Measurements from ENCODE around the gene TIFAB. TPM values are rescaled to one million over a fixed set of nuclear protein-coding genes. Genes with fewer than 3 reads are reported as not detected.

Gene TIFAB
- total RNA-seq, 2 experiments from 2014 or later, result not detected

- Mint-ChIP-seq H3K4me1 (no peaks in the 10 kb centered on the region), H3K27me3 (peaks cover 5% of the 10 kb centered on the region), H3K36me3 (ENCODE audit: low read depth) (no peaks in the 10 kb centered on the region), H3K9me3 (ENCODE audit: low read depth) (no peaks in the 10 kb centered on the region), H3K27ac (no peak overlapping the region), H3K4me3 (no peak overlapping the region)
- CTCF ChIA-PET, result interaction anchor here (1.0 to 4.3 kb wide), 3 partner anchors 13 to 23 kb away, joined by 3 to 18 read pairs (median 3); no protein-coding TSS in a partner anchor
- intact Hi-C loops (cut with DNase I, micrococcal nuclease), result no loop called here
- ATAC-seq, result no peak
- DNase-seq, result no peak
- POLR2A ChIA-PET, result no interaction called here
Measured at GRCh38 chr5:135438636-135439221, 13.4 kb downstream of the TIFAB start.

DNA sequence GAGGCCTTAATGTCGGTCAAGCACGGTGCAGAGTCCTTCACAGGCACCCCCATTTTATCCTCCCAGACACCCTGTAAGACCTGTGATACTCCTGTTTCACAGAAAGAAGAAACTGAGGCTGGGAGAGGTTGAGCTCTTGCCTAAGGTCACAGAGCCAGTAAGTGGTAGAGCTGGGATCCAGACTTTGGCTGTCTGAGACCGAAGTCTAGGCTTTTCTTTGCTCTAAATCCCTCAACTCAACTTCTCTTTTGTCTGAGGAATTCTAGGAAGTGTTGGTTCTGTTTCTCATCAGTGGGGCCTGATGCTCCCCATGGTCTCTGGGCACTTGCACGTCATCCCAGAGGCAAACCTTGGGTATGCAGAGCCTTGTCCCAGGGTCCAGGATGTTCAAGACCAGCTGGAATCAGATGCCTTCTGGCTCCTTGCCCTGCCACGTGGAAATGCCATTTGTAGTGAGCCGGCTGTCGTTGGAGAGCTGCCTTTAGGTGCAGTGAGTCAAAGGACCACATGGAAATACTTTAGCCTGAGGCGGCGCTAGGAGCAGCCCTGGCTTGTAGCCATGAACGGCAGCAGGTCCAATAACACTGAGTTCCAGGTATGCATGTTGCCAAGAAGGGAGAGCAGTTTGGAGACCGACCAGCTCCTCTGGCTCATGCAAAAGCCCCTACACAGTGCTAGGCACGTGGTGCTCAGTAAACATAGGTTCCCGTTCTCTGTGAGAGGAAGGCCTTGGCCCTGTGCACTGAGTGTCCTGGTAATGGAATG, 14.2 kb downstream of the TIFAB start:
- POLR2A ChIA-PET, result no interaction called here
- intact Hi-C loops (cut with DNase I, micrococcal nuclease), result no loop called here
- no peak overlapping the region for H3K4me3 Mint-ChIP-seq
- H3K36me3 Mint-ChIP-seq (ENCODE audit: low read depth), result no peaks in the 10 kb centered on the region
- DNase-seq (no peak), ATAC-seq (no peak)
- CTCF ChIA-PET, result interaction anchor here (1.2 to 4.3 kb wide), 2 partner anchors 20 to 24 kb away, joined by 3 to 18 read pairs; no protein-coding TSS in a partner anchor
- peaks cover 5% of the 10 kb centered on the region for H3K27me3 Mint-ChIP-seq
- H3K9me3 Mint-ChIP-seq (ENCODE audit: low read depth), result no peaks in the 10 kb centered on the region
- H3K4me1 Mint-ChIP-seq, result no peaks in the 10 kb centered on the region
- H3K27ac Mint-ChIP-seq, result no peak overlapping the region

- H3K4me1 Mint-ChIP-seq, result no peaks in the 10 kb centered on the region
- H3K36me3 Mint-ChIP-seq (ENCODE audit: low read depth), result no peaks in the 10 kb centered on the region
- no peak overlapping the region for H3K4me3 Mint-ChIP-seq
- no peak overlapping the region for H3K27ac Mint-ChIP-seq
- intact Hi-C loops (cut with DNase I, micrococcal nuclease), result no loop called here
- H3K9me3 Mint-ChIP-seq (ENCODE audit: low read depth), result no peaks in the 10 kb centered on the region
- CTCF ChIA-PET, result no interaction called here
- ATAC-seq (no peak), DNase-seq (no peak)
- peaks cover 5% of the 10 kb centered on the region for H3K27me3 Mint-ChIP-seq
- POLR2A ChIA-PET, result no interaction called here
Measured at GRCh38 chr5:135437422-135437795, 14.7 kb downstream of the TIFAB start.

DNA sequence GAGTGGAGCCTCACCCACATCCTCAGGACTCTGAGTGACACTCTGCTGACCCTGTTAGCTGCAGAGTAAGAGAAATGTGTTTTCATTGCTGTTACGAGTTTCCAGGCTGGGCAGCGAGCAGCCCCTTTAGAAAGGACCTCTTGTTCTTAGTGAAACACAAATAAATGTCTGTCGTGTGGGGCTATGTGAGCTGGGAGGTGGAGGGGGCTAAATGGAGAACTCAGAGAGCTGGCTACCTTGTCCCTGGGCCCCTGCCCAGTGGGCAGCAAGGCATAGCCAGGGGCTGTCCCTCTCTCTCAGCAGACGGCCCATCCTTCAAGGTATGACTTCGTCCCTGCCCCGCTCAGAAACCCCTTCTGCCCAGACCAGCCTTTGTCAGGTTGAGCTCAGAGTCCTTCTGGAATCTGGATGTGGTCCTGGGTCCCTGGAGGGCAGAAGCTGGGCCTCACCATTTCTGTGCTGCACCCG, 15.2 kb downstream of the TIFAB start:
- Mint-ChIP-seq H3K27ac (no peak overlapping the region), H3K36me3 (ENCODE audit: low read depth) (no peaks in the 10 kb centered on the region), H3K9me3 (ENCODE audit: low read depth) (no peaks in the 10 kb centered on the region), H3K4me1 (no peaks in the 10 kb centered on the region), H3K4me3 (no peak overlapping the region), H3K27me3 (peaks cover 5% of the 10 kb centered on the region)
- DNase-seq (no peak), ATAC-seq (no peak)
- ChIA-PET POLR2A (no interaction called here), CTCF (no interaction called here)
- intact Hi-C loops (cut with DNase I, micrococcal nuclease), result no loop called here

GRCh38 chr5:135435467-135436330, 16.5 kb downstream of the TIFAB start:
- ATAC-seq (no peak), DNase-seq (no peak)
- Mint-ChIP-seq H3K27me3 (peaks cover 5% of the 10 kb centered on the region), H3K9me3 (ENCODE audit: low read depth) (no peaks in the 10 kb centered on the region), H3K4me3 (no peak overlapping the region), H3K27ac (no peak overlapping the region), H3K36me3 (ENCODE audit: low read depth) (no peaks in the 10 kb centered on the region), H3K4me1 (no peaks in the 10 kb centered on the region)
- CTCF ChIA-PET, result interaction anchor here (1.0 kb wide), 1 partner anchor 30 kb away, joined by 3 read pairs; no protein-coding TSS in a partner anchor
- intact Hi-C loops (cut with DNase I, micrococcal nuclease), result no loop called here
- POLR2A ChIA-PET, result no interaction called here

- no peak for DNase-seq
- CTCF ChIA-PET, result interaction anchor here (1.1 to 1.3 kb wide), 2 partner anchors 9 to 126 kb away, joined by 4 read pairs; no protein-coding TSS in a partner anchor
Measured at GRCh38 chr5:135434591-135435466, 17.3 kb downstream of the TIFAB start.

DNA sequence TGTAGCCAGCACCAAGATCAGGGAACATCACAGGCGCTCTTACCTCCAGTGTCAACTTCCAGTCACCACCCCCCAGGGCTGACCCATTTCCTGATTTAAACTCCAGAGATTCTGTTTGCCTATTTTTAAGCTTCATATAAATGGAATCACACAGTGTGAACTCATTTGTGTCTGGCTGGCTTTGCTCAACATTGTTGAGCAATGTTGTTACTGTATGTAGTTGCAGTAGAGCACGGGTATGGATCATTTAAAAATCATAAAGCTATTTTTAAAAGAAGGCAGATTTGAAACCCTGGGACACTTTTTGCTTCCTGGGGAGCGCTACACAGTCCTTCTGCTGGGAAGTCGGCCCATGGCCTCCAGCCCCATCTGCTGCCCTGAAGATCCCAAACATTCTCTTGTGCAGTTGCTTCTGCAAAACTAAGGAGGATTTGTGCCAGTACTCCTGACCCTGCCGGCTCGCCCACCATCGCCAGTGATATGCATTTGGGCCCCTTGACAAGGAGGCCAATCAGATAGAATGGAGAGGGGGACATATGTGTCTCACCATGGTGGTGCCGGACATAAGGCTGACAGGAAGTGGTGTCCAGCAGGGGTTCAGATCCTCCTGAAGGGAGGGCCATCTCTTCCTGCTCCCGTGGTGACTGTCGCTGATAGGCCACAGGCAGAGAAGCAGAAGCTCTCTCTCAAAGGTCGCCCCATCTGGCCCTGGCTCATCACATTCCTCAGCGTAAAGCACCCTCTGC, 18.3 kb downstream of the TIFAB start:
- DNase-seq, result no peak

More at GRCh38 chr5:135434591-135435466, 17.3 kb downstream of the TIFAB start:
- H3K27me3 Mint-ChIP-seq, result peaks cover 5% of the 10 kb centered on the region
- no peaks in the 10 kb centered on the region for H3K4me1 Mint-ChIP-seq
- H3K9me3 Mint-ChIP-seq (ENCODE audit: low read depth), result no peaks in the 10 kb centered on the region
- no peak for ATAC-seq
- H3K27ac Mint-ChIP-seq, result no peak overlapping the region
- POLR2A ChIA-PET, result no interaction called here
- H3K4me3 Mint-ChIP-seq, result no peak overlapping the region
- intact Hi-C loops (cut with DNase I, micrococcal nuclease), result no loop called here
- H3K36me3 Mint-ChIP-seq (ENCODE audit: low read depth), result no peaks in the 10 kb centered on the region

GRCh38 chr5:135432113-135432512, 20.0 kb downstream of the TIFAB start:
- POLR2A ChIA-PET, result interaction anchor here (0.6 kb wide), 1 partner anchor 183 kb away, joined by 4 read pairs; no protein-coding TSS in a partner anchor
- CTCF ChIA-PET, result no interaction called here
- Mint-ChIP-seq H3K27me3 (peaks cover 3% of the 10 kb centered on the region), H3K36me3 (ENCODE audit: low read depth) (no peaks in the 10 kb centered on the region), H3K4me1 (no peaks in the 10 kb centered on the region), H3K9me3 (ENCODE audit: low read depth) (peaks cover 7% of the 10 kb centered on the region), H3K27ac (no peak overlapping the region), H3K4me3 (no peak overlapping the region)
- DNase-seq (no peak), ATAC-seq (no peak)
- intact Hi-C loops (cut with DNase I, micrococcal nuclease), result no loop called here

More for the DNA sequence above, 18.3 kb downstream of the TIFAB start:
- intact Hi-C loops (cut with DNase I, micrococcal nuclease), result no loop called here
- Mint-ChIP-seq H3K4me1 (no peaks in the 10 kb centered on the region), H3K27me3 (peaks cover 5% of the 10 kb centered on the region), H3K4me3 (no peak overlapping the region), H3K36me3 (ENCODE audit: low read depth) (no peaks in the 10 kb centered on the region), H3K9me3 (ENCODE audit: low read depth) (peaks cover 2% of the 10 kb centered on the region), H3K27ac (no peak overlapping the region)
- no peak for ATAC-seq
- POLR2A ChIA-PET, result no interaction called here
- CTCF ChIA-PET, result interaction anchor here (1.1 to 1.3 kb wide), 2 partner anchors 8 to 127 kb away, joined by 4 read pairs; no protein-coding TSS in a partner anchor

DNA sequence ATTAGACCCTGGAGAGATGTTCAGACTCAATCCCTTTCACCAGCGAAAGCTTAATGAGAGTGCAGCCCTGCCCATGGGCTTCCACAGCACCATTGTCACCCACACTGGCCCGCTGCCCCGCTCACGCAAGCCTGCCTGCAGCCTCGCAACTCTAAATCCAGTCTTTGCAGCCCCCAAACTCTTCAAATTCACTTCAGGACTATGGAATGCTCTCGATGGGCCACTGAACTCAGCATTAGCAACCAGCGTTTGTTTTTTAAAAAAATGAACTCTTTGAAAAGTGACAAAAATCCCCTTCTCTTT, 22.1 kb downstream of the TIFAB start:
- Mint-ChIP-seq H3K27ac (no peak overlapping the region), H3K36me3 (ENCODE audit: low read depth) (no peaks in the 10 kb centered on the region), H3K27me3 (no peaks in the 10 kb centered on the region), H3K9me3 (ENCODE audit: low read depth) (peaks cover 7% of the 10 kb centered on the region), H3K4me1 (peaks cover 4% of the 10 kb centered on the region), H3K4me3 (no peak overlapping the region)
- intact Hi-C loops (cut with DNase I, micrococcal nuclease), result no loop called here
- ChIA-PET POLR2A (no interaction called here), CTCF (no interaction called here)
- DNase-seq (no peak), ATAC-seq (no peak)

GRCh38 chr5:135429301-135430134, 22.6 kb downstream of the TIFAB start:
- H3K27ac Mint-ChIP-seq, result no peak overlapping the region
- no peak for ATAC-seq
- peaks cover 4% of the 10 kb centered on the region for H3K4me1 Mint-ChIP-seq
- intact Hi-C loops (cut with DNase I, micrococcal nuclease), result no loop called here
- POLR2A ChIA-PET, result no interaction called here
- peaks cover 7% of the 10 kb centered on the region for H3K9me3 Mint-ChIP-seq (ENCODE audit: low read depth)
- H3K36me3 Mint-ChIP-seq (ENCODE audit: low read depth), result no peaks in the 10 kb centered on the region
- no peaks in the 10 kb centered on the region for H3K27me3 Mint-ChIP-seq
- CTCF ChIA-PET, result no interaction called here
- no peak overlapping the region for H3K4me3 Mint-ChIP-seq
- DNase-seq, result no peak

Measured in activated CD4-positive, alpha-beta T cell treated with anti-CD3 and anti-CD28 coated beads for 36 hours (primary cell).